ENCODE measurements around the gene RAB7B.
A peak's percentile ranks its signal among the peaks of the same experiment; 100 is the strongest.
"Not testable (repeated sequence)": the region's sequence is repeated elsewhere in the genome, so short reads cannot be mapped to it uniquely, and the experiment has no call there.

Gene RAB7B, protein sequence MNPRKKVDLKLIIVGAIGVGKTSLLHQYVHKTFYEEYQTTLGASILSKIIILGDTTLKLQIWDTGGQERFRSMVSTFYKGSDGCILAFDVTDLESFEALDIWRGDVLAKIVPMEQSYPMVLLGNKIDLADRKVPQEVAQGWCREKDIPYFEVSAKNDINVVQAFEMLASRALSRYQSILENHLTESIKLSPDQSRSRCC

GRCh38 chr1:206002871-206003801, at the start of gene RAB7B:
Gene RAB7B (minus strand): TSS chr1:206003395. CDS start chr1:205994135, 9,260 bp downstream.
- DNase-seq (ENCODE audit: low read depth) = peak; percentile 75

- DNase-seq (ENCODE audit: low read depth) = not testable (repeated sequence)
Observed at GRCh38 chr1:206052231-206052865, 49.2 kb upstream of the RAB7B start.

DNA sequence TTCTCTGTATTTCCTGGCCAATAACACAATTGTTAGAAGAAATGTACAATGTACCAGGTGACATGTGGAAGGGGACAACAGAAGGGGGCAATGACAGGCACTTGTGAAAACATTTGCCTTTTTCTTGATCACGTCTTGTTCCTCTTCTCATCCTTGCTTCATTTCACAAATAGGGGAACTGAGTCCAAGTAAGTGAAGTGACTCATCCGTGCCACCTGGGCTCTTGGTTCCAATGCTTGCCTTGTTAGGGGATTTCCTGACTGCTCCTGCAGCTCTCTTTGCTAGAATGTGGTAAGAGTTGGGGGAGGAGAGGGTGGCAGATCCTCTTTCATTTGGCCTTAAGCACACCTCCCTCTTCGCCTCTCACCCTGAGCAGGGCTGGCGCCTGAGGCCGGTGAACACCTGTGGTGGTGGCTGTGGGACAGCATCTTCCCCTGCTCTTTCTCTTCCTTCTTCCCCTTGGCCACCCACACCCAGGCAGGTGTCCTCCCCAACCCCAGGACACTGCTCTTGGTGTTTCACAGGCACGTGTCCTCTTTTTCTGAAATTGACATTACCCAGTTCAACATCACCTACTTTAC, 47.5 kb upstream of the RAB7B start:
- peak; percentile 32 for DNase-seq (ENCODE audit: low read depth)

GRCh38 chr1:206049919-206050600, 46.9 kb upstream of the RAB7B start:
- DNase-seq (ENCODE audit: low read depth) = no peak

DNA sequence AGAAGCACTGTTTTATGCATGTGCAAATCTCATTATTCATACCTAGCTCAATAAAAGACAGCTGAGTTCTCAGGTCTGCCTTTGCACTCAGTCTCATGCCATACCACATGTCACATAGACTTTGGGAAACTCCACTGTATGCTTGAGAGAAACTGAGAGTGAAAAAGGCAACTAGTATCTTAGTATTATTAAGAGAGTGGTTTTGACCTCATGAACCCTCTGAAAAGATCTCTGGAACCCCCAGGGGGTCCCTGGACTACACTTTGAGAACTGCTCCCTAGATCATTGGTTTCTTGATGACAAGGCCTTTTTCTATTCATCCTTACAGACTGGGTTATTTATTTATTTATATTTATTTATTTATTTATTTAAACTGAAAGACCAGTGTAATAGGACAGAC, 46.1 kb upstream of the RAB7B start:
- DNase-seq (ENCODE audit: low read depth) = no peak

GRCh38 chr1:206048582-206048981, 45.4 kb upstream of the RAB7B start:
- DNase-seq (ENCODE audit: low read depth) = no peak

DNA sequence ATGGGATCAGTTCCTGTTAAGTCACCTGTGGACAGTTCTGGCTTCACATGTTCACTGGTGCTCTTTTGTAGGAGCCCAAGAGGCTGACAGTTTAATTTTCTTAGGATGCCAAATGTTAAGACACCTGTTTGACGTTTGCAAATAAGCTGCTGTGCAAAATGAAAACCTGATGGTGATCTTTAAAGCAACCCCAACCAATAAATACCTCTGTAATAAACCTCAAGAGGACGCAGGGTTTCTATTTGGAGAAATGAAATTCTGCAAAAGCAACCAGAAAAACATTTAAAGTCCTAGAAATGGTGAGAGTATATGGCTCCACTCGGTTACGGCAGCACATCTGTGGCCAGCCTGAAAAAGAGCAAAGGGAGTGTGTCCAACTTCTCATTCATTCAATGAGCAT, 44.1 kb upstream of the RAB7B start:
- DNase-seq (ENCODE audit: low read depth) = no peak

GRCh38 chr1:206041640-206042039, 38.4 kb upstream of the RAB7B start:
- DNase-seq (ENCODE audit: low read depth) = no peak

- DNase-seq (ENCODE audit: low read depth) = no peak
Observed at GRCh38 chr1:206040328-206040727, 37.1 kb upstream of the RAB7B start.

- DNase-seq (ENCODE audit: low read depth) = no peak
Observed at GRCh38 chr1:206039046-206039973, 36.1 kb upstream of the RAB7B start.

GRCh38 chr1:206037581-206037980, 34.4 kb upstream of the RAB7B start:
- no peak for DNase-seq (ENCODE audit: low read depth)

- DNase-seq (ENCODE audit: low read depth) = no peak
Observed at GRCh38 chr1:206036663-206037455, 33.7 kb upstream of the RAB7B start.

DNA sequence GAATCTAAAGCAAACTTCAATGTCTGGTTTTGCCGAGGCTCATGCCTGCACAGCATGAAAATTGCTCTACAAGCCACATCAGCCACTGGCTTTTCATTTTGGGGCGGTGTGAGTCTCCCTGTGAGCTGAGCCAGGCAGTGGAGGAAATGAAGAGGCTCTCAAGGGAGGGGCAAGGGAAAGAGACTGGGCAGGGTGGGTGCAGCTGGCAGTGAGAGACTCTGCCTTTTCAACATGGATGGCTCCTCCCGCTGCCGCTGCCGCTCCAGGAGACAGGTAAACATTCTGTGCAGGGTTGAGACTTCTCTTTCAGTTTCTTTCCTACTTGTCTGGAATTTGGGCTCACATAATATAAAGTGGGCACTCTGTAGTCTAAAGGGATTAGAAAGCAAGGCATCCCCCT, 31.8 kb upstream of the RAB7B start:
- DNase-seq (ENCODE audit: low read depth) = no peak

GRCh38 chr1:206032380-206033140, 29.4 kb upstream of the RAB7B start:
- DNase-seq (ENCODE audit: low read depth) = no peak

GRCh38 chr1:206030714-206031113, 27.5 kb upstream of the RAB7B start:
- peak; percentile 75 for DNase-seq (ENCODE audit: low read depth)

GRCh38 chr1:206030191-206030590, 27.0 kb upstream of the RAB7B start:
- DNase-seq (ENCODE audit: low read depth) = no peak

- peak; percentile 70 for DNase-seq (ENCODE audit: low read depth)
Observed at GRCh38 chr1:206029484-206029883, 26.3 kb upstream of the RAB7B start.

DNA sequence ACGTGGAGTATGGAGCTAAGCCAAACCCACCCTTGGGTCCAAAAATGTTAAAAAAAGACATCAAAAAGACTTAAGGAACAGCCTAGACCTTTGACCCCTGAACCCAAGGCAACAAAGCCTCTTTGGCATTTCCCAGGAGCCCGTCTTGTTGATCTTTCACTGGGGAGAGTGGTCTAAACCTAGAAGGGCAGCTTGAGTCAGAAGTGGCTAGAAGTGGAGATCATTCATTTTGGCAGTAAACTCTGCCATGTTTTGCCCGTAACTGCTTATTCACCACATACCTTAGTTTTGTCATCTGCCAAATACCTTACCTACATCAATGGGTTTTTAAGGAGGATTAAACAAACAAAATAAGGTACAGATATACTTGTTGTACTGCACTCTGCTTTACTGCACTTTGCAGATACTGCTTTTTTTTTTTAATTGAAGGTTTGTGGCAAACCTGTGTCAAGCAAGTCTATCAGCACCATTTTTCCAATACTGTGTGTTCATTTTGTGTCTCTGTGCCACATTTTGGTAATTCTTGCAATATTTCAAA, 22.2 kb upstream of the RAB7B start:
- no peak for DNase-seq (ENCODE audit: low read depth)

DNA sequence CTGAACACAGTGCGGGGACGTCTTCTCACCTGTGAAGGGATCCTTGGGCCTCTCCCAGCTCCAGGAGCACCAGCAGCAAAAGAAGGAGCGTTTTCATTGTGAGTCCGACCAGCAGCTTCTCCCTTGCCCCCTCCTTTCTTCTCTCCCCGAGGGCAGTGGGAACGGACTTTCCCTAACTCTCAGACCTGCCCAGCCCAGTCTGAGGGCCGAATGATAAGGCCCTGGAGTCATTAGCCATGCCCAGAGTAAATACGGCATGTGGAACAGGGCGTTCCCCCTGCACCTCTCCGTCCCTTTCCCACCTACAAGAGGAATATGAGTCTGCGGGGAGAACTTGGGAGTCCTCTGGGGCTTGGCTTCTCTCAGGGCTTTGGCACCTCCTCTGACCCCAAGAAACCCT, 20.5 kb upstream of the RAB7B start, which contains the start of gene CTSE:
CTSE (minus strand) TSS at position 201 of the 400 bp plus-strand sequence; CDS start at position 97, 104 bp downstream.
- DNase-seq (ENCODE audit: low read depth) = no peak

Data from iris pigment epithelial cell (primary cell).